Duodenal mucosa (tissue), 2 donors: ENCODE results near the gene SH3PXD2A.

Source experiments
- H3K27ac ChIP-seq: one replicate; pipeline ENCODE4 v1.7.0; 2013; ENCODE audit warnings: low read depth, low read length
- H3K27me3 ChIP-seq, 2 donors: one replicate each; pipeline ENCODE4 v1.7.0; 2013; ENCODE audit warnings: low read length in 2 of 2, control low read depth in 1 of 2; ENCODE audit not compliant: insufficient read depth in 2 of 2, control insufficient read depth in 1 of 2
- H3K36me3 ChIP-seq, 2 donors: one replicate each; pipeline ENCODE4 v1.7.0; 2013; ENCODE audit warnings: low read length in 2 of 2, control low read depth in 1 of 2; ENCODE audit not compliant: insufficient read depth in 2 of 2, control insufficient read depth in 1 of 2
- H3K4me1 ChIP-seq, 2 donors: one replicate each; pipeline ENCODE4 v1.7.0; 2013; ENCODE audit warnings: low read length in 2 of 2, control low read depth in 1 of 2; ENCODE audit not compliant: insufficient read depth in 2 of 2, control insufficient read depth in 1 of 2
- H3K4me3 ChIP-seq, 2 donors: one replicate each; pipeline ENCODE4 v1.7.0; 2013; ENCODE audit warnings: low read length in 2 of 2, low read depth in 1 of 2
- H3K9ac ChIP-seq, 2 donors: one replicate each; pipeline ENCODE4 v1.7.0; 2013; ENCODE audit warnings: low read length in 2 of 2, low read depth in 1 of 2
- H3K9me3 ChIP-seq, 2 donors: one replicate each; pipeline ENCODE4 v1.7.0; 2013; ENCODE audit warnings: low read length in 2 of 2, control low read depth in 1 of 2; ENCODE audit not compliant: control insufficient read depth in 1 of 2

The SH3PXD2A gene

DNA sequence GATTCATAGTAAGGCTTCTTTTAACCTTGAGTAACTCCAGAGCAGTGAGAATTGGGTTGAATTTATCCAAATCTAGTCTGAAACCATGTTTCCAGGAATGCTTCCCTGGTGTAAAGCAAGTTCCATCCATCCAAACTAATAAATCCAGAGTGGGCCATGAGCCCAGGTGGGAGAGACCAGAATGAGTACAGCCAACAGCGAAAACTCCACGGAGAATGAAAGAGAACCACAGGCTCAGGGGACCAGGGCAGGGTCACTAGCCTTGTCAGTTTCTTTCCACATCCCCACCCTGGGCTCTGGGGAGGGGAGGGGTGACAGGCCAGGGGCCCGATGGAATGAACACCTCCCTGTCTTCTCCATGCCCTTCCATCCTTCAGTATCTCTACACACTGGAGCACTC is 181.8 kb downstream of the SH3PXD2A start:
- peaks cover 0 to 5% of the 10 kb centered on the region in 2 donors for H3K36me3 ChIP-seq
- H3K4me1 ChIP-seq = peaks cover 14 to 22% of the 10 kb centered on the region in 2 donors
- no peak overlapping the region for H3K9ac ChIP-seq
- H3K27ac ChIP-seq = no peak overlapping the region
- no peak overlapping the region for H3K4me3 ChIP-seq
- no peaks in the 10 kb centered on the region for H3K9me3 ChIP-seq
- no peaks in the 10 kb centered on the region for H3K27me3 ChIP-seq

DNA sequence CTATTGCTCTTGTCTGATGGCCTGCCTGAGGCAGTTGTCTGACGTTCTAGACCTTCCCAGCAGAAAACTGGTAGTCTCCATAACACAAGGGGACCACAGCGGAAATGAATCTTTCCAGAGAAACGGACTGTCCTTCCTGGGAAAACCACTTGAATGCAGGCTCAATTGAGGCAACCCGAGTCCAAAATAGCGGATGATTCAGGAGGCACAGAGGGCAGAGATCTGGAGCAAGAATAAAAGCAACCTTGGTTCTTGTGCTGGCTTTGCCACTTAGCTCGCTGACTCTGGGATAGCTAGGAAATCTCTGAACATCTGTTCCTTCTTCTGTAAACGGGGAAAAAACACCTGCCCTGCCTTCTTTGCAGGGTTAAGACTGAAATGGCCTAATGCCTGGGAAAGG is 183.0 kb downstream of the SH3PXD2A start:
- Histone ChIP-seq H3K36me3 (peaks cover 0 to 5% of the 10 kb centered on the region in 2 donors), H3K9me3 (no peaks in the 10 kb centered on the region), H3K9ac (no peak overlapping the region), H3K4me3 (no peak overlapping the region), H3K27me3 (no peaks in the 10 kb centered on the region), H3K4me1 (peaks cover 25 to 27% of the 10 kb centered on the region in 2 donors), H3K27ac (no peak overlapping the region)

DNA sequence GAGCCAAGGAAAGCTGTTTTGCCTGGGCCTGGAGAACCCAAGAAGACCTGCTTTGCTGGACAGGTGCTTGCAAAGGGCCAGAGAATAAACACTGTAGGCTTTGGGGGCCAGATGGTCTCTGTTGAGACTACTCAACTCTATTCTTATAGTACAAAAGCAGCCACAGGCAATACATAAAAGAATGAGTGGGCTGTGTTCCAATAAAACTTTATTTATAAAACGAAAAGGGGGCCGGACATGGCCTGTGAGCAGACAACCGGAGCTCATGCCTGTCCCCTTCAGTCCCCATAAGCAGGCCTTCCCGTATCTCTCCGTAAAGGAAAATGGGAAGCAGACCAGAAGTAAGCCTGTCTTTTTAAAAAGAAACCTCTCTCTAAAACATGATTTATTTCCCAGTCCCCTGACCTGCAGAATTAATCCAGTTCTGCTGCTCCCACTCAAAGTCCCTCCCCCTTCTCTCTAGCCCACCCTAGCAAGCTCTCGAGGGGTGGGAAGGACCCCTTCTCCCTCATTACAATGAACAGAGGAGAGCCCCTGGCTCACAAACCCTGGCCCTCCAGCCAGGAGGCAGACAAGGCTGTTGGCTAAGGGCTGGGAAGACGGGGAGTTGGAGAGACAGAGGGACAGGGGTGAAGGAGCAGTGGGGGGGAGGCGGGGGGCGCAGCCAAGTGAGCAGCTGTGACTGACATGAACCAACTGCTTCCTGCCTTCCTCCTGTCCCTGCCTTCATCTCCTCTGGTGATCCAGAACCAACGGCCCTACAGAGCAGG is 184.1 kb downstream of the SH3PXD2A start:
- Histone ChIP-seq H3K27me3 (no peaks in the 10 kb centered on the region), H3K4me1 (peaks cover 32 to 35% of the 10 kb centered on the region in 2 donors), H3K9ac (no peak overlapping the region), H3K9me3 (no peaks in the 10 kb centered on the region), H3K36me3 (peaks cover 0 to 5% of the 10 kb centered on the region in 2 donors), H3K27ac (no peak overlapping the region), H3K4me3 (no peak overlapping the region)

DNA sequence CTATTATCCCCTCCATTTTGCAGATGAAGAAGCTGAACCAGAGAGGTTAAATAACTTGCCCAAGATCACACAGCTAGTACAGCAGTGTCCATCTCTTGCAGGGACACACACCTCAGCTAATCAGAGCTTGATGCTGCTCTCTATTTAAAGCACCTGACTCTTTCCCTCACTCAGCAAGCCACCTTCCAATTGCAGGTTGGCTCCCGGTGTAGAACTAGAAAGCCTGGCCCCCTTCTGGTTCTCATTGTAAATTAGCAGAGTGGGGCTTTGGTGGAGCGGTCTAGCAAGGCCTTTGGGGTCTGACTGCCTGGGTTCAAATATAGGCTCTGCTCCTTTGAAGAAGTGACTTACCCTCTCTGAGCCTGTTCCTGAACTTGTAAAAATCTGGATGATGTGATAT is 185.4 kb downstream of the SH3PXD2A start:
- no peak overlapping the region for H3K9ac ChIP-seq
- no peak overlapping the region for H3K4me3 ChIP-seq
- H3K27ac ChIP-seq = no peak overlapping the region
- H3K27me3 ChIP-seq = no peaks in the 10 kb centered on the region
- H3K36me3 ChIP-seq = peaks cover 0 to 6% of the 10 kb centered on the region in 2 donors
- H3K9me3 ChIP-seq = no peaks in the 10 kb centered on the region
- H3K4me1 ChIP-seq = peaks cover 31 to 32% of the 10 kb centered on the region in 2 donors

DNA sequence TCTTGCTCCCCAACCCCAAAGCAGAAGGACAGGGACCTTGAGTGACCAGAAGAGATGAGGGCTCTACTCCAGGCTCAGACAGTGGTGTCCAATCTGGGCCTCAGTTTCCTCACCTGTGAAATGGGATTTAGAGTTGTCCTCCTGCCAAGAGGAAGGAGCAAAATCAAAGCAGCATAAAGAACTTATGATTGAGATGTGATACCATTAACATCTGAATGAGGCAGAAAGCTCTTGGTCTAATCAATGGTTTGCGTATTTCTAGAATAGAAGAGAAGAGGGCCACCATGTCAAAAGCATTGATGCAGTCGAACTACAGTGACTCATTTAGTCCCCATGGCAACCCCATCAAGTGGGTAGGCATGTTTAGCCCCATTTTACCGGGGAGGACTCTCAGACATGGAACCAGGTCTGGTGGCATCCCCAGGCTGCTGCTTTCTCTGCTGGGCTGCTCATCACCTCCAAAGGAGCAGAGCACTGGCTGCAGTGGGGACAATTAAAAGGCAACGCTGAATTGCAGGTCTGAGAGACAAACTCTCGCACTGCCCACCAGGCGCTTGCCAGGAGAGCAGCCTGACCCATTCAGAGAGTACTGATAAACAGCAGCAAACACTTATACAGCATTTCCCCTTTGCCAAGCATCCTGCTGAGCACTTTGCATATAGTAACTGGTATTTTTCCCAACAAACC is 186.0 kb downstream of the SH3PXD2A start:
- peaks cover 31 to 32% of the 10 kb centered on the region in 2 donors for H3K4me1 ChIP-seq
- no peak overlapping the region for H3K27ac ChIP-seq
- H3K4me3 ChIP-seq = peak overlapping the region in 1 of 2 donors; percentile 65
- no peaks in the 10 kb centered on the region for H3K9me3 ChIP-seq
- no peaks in the 10 kb centered on the region for H3K27me3 ChIP-seq
- H3K9ac ChIP-seq = peak overlapping the region in 1 of 2 donors; percentile 63
- peaks cover 0 to 9% of the 10 kb centered on the region in 2 donors for H3K36me3 ChIP-seq

DNA sequence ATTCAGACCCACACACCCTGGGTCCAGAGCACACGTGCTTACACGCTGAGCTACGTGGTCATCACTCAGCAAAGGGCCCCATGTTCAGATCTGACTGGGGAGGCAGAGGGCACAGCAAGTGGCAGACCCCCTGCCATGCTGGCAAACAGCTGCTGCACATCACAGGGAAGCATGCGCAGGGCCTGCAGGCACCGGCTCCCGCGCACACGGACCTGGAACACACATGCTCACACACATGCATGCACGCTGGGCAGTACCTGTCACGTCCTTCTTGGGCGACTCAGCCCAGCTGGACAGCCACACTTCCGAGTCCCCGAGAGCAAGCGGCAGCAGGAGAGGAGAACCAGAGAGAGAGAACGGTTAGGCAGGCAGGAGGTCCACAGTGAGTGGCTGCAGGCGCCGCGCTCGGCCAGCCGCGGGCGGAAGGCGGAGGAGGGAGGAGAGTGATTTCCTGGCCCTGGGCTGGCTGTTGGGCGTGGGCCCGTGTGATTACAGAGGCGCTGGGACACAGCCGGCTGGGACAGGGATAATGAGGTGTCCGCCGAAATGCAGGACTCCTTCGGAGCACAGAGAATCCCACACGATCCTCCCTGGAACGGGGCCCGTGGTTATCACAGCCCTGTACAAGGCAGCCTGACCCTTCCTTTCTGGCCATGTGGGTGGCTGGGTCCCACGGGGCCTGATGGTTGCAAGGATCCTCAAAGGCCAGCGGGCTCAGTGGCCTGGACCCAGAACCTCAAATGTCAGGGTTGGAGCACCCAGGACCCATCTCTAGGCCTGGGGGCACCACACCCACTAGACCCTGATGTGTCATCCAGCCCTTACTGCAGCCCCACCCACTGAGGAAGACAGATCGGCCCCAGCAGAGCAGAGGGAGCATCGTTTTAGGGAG is 186.8 kb downstream of the SH3PXD2A start:
- peaks cover 0 to 9% of the 10 kb centered on the region in 2 donors for H3K36me3 ChIP-seq
- H3K4me3 ChIP-seq = peak overlapping the region; percentile 45 to 65
- H3K9ac ChIP-seq = peak overlapping the region; percentile 43 to 63
- no peaks in the 10 kb centered on the region for H3K27me3 ChIP-seq
- H3K9me3 ChIP-seq = no peaks in the 10 kb centered on the region
- no peak overlapping the region for H3K27ac ChIP-seq
- H3K4me1 ChIP-seq = peaks cover 31 to 32% of the 10 kb centered on the region in 2 donors

DNA sequence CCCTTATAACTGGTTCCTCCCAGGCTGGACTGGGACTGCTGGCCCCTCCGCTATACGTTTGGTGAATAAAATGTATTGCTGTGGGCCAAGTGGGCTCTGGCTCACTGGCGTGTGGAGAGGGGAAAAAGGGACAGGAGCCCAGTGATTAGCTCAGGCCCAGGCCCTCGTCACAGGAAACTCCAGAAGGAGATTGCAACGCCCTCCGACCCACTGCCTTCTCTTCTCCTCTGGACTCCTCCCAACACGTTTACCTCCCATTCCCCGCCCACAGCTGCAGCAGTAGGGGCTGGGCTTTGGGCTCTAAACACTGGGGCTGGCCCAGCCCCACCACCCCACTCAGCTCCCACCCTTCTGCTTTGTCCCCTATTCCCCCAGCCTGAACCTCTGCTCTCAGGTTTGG is 188.0 kb downstream of the SH3PXD2A start:
- Histone ChIP-seq H3K4me1 (peaks cover 31 to 32% of the 10 kb centered on the region in 2 donors), H3K9me3 (no peaks in the 10 kb centered on the region), H3K27me3 (no peaks in the 10 kb centered on the region), H3K36me3 (peaks cover 0 to 5% of the 10 kb centered on the region in 2 donors), H3K9ac (peak overlapping the region in 1 of 2 donors; percentile 43), H3K4me3 (no peak overlapping the region), H3K27ac (no peak overlapping the region)

DNA sequence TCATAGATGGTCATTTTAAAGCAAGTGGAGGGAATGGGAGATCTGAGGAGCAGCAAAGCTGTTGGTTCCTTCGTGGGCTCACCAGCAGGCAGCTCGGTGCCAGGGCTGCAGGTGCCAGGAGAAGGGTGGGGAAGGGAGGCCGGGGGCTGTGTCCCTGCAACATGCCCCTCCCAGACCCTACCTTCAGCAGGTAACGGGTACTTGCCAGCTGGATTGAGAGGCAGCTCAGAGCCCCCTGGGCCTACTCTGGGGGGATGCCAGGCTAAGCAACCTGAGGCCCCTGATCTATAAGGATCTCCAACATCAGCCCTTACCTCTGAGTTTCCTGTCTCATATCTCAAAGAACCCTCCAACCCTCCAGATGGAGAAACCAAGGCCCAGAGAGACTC is 188.6 kb downstream of the SH3PXD2A start:
- H3K4me3 ChIP-seq = no peak overlapping the region
- H3K9ac ChIP-seq = no peak overlapping the region
- peaks cover 32 to 35% of the 10 kb centered on the region in 2 donors for H3K4me1 ChIP-seq
- H3K36me3 ChIP-seq = peaks cover 0 to 4% of the 10 kb centered on the region in 2 donors
- H3K9me3 ChIP-seq = no peaks in the 10 kb centered on the region
- H3K27ac ChIP-seq = no peak overlapping the region
- no peaks in the 10 kb centered on the region for H3K27me3 ChIP-seq

DNA sequence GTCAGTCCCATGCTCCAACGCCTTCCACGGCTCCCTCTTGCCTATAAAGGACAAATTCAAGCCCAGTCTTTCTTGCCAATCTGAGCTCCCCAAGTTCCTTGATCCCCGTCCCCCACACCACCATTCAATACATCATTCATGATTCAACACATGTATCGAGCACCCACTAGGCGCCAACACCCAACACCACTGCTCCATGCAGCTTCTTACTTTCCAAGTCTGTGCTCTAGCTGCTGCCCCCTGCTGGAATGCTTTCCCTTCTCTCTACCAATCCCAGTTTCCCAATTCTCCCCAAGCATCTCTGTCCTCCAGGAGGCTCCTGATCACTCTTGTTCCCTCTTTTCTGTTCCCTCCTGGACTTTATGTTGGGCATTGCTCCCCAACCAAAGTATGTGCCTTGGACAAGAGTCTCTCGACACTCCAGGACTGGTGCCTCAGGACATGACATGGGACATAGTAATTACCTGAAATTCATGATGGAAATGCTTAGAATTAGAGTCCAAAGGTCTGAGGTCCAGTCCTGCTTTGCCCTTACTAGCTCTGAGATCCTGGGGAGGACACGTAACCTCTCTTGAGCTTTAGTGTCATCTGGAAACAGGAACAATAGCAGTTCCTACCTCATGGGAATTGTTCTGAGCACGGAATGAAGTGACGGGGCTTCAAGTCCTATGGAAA is 189.2 kb downstream of the SH3PXD2A start:
- peaks cover 32 to 36% of the 10 kb centered on the region in 2 donors for H3K4me1 ChIP-seq
- no peak overlapping the region for H3K4me3 ChIP-seq
- peaks cover 0 to 4% of the 10 kb centered on the region in 2 donors for H3K36me3 ChIP-seq
- H3K9ac ChIP-seq = no peak overlapping the region
- H3K27ac ChIP-seq = no peak overlapping the region
- H3K9me3 ChIP-seq = no peaks in the 10 kb centered on the region
- H3K27me3 ChIP-seq = no peaks in the 10 kb centered on the region
